HUES48 (cell line): ENCODE measurements around the gene OOSP4B.
"Not testable (repeated sequence)": the region's sequence is repeated elsewhere in the genome, so short reads cannot be mapped to it uniquely, and the experiment has no call there.

ENCODE experiments used
- H3K27ac ChIP-seq: one replicate; pipeline ENCODE4 v1.7.0; 2013; ENCODE audit warnings: low read depth, low read length, inconsistent platforms
- H3K27me3 ChIP-seq: 2 replicates; pipeline ENCODE4 v1.6.1; 2013; ENCODE audit warnings: mild to moderate bottlenecking, low read length; ENCODE audit not compliant: control insufficient read depth, insufficient read depth
- H3K36me3 ChIP-seq: 2 replicates; pipeline ENCODE4 v1.6.1; 2013; ENCODE audit warnings: low read length; ENCODE audit not compliant: control insufficient read depth, insufficient read depth
- H3K4me1 ChIP-seq: 2 replicates; pipeline ENCODE4 v1.6.1; 2013; ENCODE audit warnings: mild to moderate bottlenecking, low read length; ENCODE audit not compliant: control insufficient read depth, insufficient read depth
- H3K4me3 ChIP-seq: 2 replicates; pipeline ENCODE4 v1.5.1; 2013; ENCODE audit warnings: mild to moderate bottlenecking, low read depth, low read length
- H3K9ac ChIP-seq: 2 replicates; pipeline ENCODE4 v1.6.1; 2013; ENCODE audit warnings: mild to moderate bottlenecking, low read depth, low read length, moderate library complexity
- H3K9me3 ChIP-seq: 2 replicates; pipeline ENCODE4 v1.6.1; 2013; ENCODE audit warnings: low read length; ENCODE audit not compliant: control insufficient read depth, insufficient read depth

The OOSP4B gene

GRCh38 chr11:60016881-60017280 lies at the start of gene OOSP4B:
OOSP4B (plus strand) TSS chr11:60017181.
- Histone ChIP-seq H3K27ac (no peak within 1 kb of the TSS), H3K27me3 (no peaks in the 10 kb centered on the region), H3K9me3 (no peaks in the 10 kb centered on the region), H3K36me3 (no peaks in the 10 kb centered on the region), H3K9ac (no peak within 1 kb of the TSS), H3K4me3 (no peak within 1 kb of the TSS), H3K4me1 (peaks cover 12% of the 10 kb centered on the region)

- Histone ChIP-seq H3K27me3 (no peaks in the 10 kb centered on the region), H3K9ac (no peak overlapping the region), H3K4me1 (peaks cover under 1% of the 10 kb centered on the region; the same call in 1 of the 2 replicates), H3K4me3 (no peak overlapping the region), H3K36me3 (no peaks in the 10 kb centered on the region), H3K9me3 (no peaks in the 10 kb centered on the region), H3K27ac (no peak overlapping the region)
Measured at GRCh38 chr11:59967677-59968394, 49.1 kb upstream of the OOSP4B start.

GRCh38 chr11:59968395-59968783 lies 48.6 kb upstream of the OOSP4B start:
- Histone ChIP-seq H3K4me3 (no peak overlapping the region), H3K9ac (no peak overlapping the region), H3K9me3 (no peaks in the 10 kb centered on the region), H3K4me1 (peaks cover 2% of the 10 kb centered on the region; the same call in 1 of the 2 replicates), H3K27ac (no peak overlapping the region), H3K27me3 (no peaks in the 10 kb centered on the region), H3K36me3 (no peaks in the 10 kb centered on the region)

GRCh38 chr11:59973097-59973496 lies 43.9 kb upstream of the OOSP4B start:
- H3K4me1 ChIP-seq: peaks cover 2% of the 10 kb centered on the region; the same call in 1 of the 2 replicates
- no peak overlapping the region for H3K9ac ChIP-seq
- no peak overlapping the region for H3K27ac ChIP-seq
- H3K36me3 ChIP-seq: no peaks in the 10 kb centered on the region
- H3K4me3 ChIP-seq: no peak overlapping the region
- H3K9me3 ChIP-seq: no peaks in the 10 kb centered on the region
- H3K27me3 ChIP-seq: no peaks in the 10 kb centered on the region

GRCh38 chr11:59981106-59981770 lies 35.7 kb upstream of the OOSP4B start:
- Histone ChIP-seq H3K27ac (peak overlapping the region; percentile 39), H3K4me3 (no peak overlapping the region), H3K9ac (no peak overlapping the region), H3K27me3 (no peaks in the 10 kb centered on the region), H3K9me3 (no peaks in the 10 kb centered on the region), H3K4me1 (no peaks in the 10 kb centered on the region), H3K36me3 (no peaks in the 10 kb centered on the region)

- not testable (repeated sequence) for H3K9me3 ChIP-seq, H3K27ac ChIP-seq, H3K27me3 ChIP-seq, H3K4me1 ChIP-seq, H3K4me3 ChIP-seq, H3K36me3 ChIP-seq, H3K9ac ChIP-seq
Measured at GRCh38 chr11:59982037-59982436, 34.9 kb upstream of the OOSP4B start.

- Histone ChIP-seq H3K36me3 (no peaks in the 10 kb centered on the region), H3K4me1 (no peaks in the 10 kb centered on the region), H3K9me3 (no peaks in the 10 kb centered on the region), H3K4me3 (no peak overlapping the region), H3K9ac (no peak overlapping the region), H3K27ac (no peak overlapping the region), H3K27me3 (no peaks in the 10 kb centered on the region)
Measured at GRCh38 chr11:59983212-59983611, 33.8 kb upstream of the OOSP4B start.

- Histone ChIP-seq H3K27ac (no peak overlapping the region), H3K9me3 (no peaks in the 10 kb centered on the region), H3K27me3 (no peaks in the 10 kb centered on the region), H3K36me3 (no peaks in the 10 kb centered on the region), H3K4me1 (no peaks in the 10 kb centered on the region), H3K9ac (no peak overlapping the region), H3K4me3 (no peak overlapping the region)
Measured at GRCh38 chr11:59984368-59984767, 32.6 kb upstream of the OOSP4B start.

GRCh38 chr11:59990421-59990820 lies 26.6 kb upstream of the OOSP4B start:
- Histone ChIP-seq H3K36me3 (no peaks in the 10 kb centered on the region), H3K9me3 (peaks cover 3% of the 10 kb centered on the region; the same call in 1 of the 2 replicates), H3K27me3 (no peaks in the 10 kb centered on the region), H3K9ac (no peak overlapping the region), H3K4me3 (no peak overlapping the region), H3K27ac (no peak overlapping the region), H3K4me1 (no peaks in the 10 kb centered on the region)

GRCh38 chr11:59992425-59992824 lies 24.6 kb upstream of the OOSP4B start:
- no peaks in the 10 kb centered on the region for H3K36me3 ChIP-seq
- no peaks in the 10 kb centered on the region for H3K27me3 ChIP-seq
- no peak overlapping the region for H3K27ac ChIP-seq

GRCh38 chr11:59997800-59998199 lies 19.2 kb upstream of the OOSP4B start:
- H3K4me3 ChIP-seq: no peak overlapping the region
- H3K27ac ChIP-seq: no peak overlapping the region
- H3K9me3 ChIP-seq: no peaks in the 10 kb centered on the region; the same call in 1 of the 2 replicates
- no peak overlapping the region for H3K9ac ChIP-seq
- no peaks in the 10 kb centered on the region for H3K36me3 ChIP-seq
- no peaks in the 10 kb centered on the region for H3K27me3 ChIP-seq
- H3K4me1 ChIP-seq: no peaks in the 10 kb centered on the region

More at GRCh38 chr11:59992425-59992824, 24.6 kb upstream of the OOSP4B start:
- Histone ChIP-seq H3K9me3 (peaks cover 3% of the 10 kb centered on the region; the same call in 1 of the 2 replicates), H3K9ac (no peak overlapping the region), H3K4me1 (no peaks in the 10 kb centered on the region), H3K4me3 (no peak overlapping the region)
